GM12878 (cell line): ENCODE measurements around the gene UFSP2. TPM values are rescaled to one million over a fixed set of nuclear protein-coding genes. Genes with fewer than 3 reads are reported as not detected.

ENCODE experiments used
- ATAC-seq: fragments of 200-7000 bp; cut with Tn5 transposase; 3 replicates; pipeline ENCODE4 v1.9.1; 2020; ENCODE audit warnings: mild to moderate bottlenecking, moderate library complexity
- BruUV-seq: library from RNA; stranded (reverse); fragments of 400-500 nt; replicated peaks from 2 replicates; lab custom pipeline; 2021; lab: Mats Ljungman, UMichigan
- CTCF ChIA-PET: fragments of 300-600 bp; sonication (Branson Sonifier 250); formaldehyde crosslinking; extraction: SDS; loops from one replicate; lab custom pipeline; 2021; ENCODE audit warnings: inconsistent platforms; lab: Yijun Ruan, JAX
- POLR2A ChIA-PET: fragments of 350-600 bp; formaldehyde crosslinking; extraction: SDS; loops from one replicate; lab custom pipeline; 2021; ENCODE audit warnings: inconsistent platforms; lab: Charles Lee
- RAD21 ChIA-PET: fragments of 300-600 bp; sonication (Branson Sonifier 250); formaldehyde crosslinking; loops from one replicate; lab custom pipeline; 2023; ENCODE audit warnings: antibody characterized with exemption; ENCODE audit not compliant: unreplicated experiment; lab: Charles Lee
- SMC1A ChIA-PET: fragments of 300-600 bp; sonication (Branson Sonifier 250); formaldehyde crosslinking; loops from one replicate; lab custom pipeline; 2023; ENCODE audit not compliant: unreplicated experiment, uncharacterized antibody; lab: Charles Lee
- DNase-seq: peaks from one replicate; pipeline ENCODE4 v3.0.0-alpha.2; 2011; ENCODE audit warnings: low read depth, low spot score
- FAIRE-seq: peaks from 3 replicates; lab custom pipeline; 2011; peaks lifted over from hg19 to GRCh38; lab: Jason Lieb, UNC
- H2AFZ ChIP-seq: 2 replicates; pipeline ENCODE4 v1.6.0; 2011; ENCODE audit warnings: low read depth, low read length, control low read depth; ENCODE audit not compliant: control insufficient read depth
- H3K27ac ChIP-seq: 2 replicates; pipeline ENCODE4 v1.5.1; 2011; ENCODE audit warnings: control low read depth; ENCODE audit not compliant: control insufficient read depth, insufficient read depth
- H3K27me3 ChIP-seq, 2 experiments: replicated peaks in 1 of 2; 2 replicates each; pipeline versions ENCODE4 v1.6.0 to v1.6.1; 2011; ENCODE audit warnings: low read length in 1 of 2; ENCODE audit not compliant: control insufficient read depth in 2 of 2, insufficient read depth in 2 of 2
- H3K36me3 ChIP-seq, 2 experiments: 2 replicates each; pipeline ENCODE4 v1.5.1; 2011; ENCODE audit warnings: low read length in 1 of 2; ENCODE audit not compliant: control insufficient read depth in 2 of 2, insufficient read depth in 2 of 2
- H3K4me1 ChIP-seq: 2 replicates; pipeline ENCODE4 v1.6.1; 2011; ENCODE audit warnings: mild to moderate bottlenecking, low read length, moderate library complexity, mixed read lengths; ENCODE audit not compliant: control insufficient read depth, insufficient read depth
- H3K4me2 ChIP-seq: 2 replicates; pipeline ENCODE4 v1.6.0; 2011; ENCODE audit warnings: control low read depth; ENCODE audit not compliant: control insufficient read depth, insufficient read depth
- H3K4me3 ChIP-seq: fragments of 200-600 bp; sonication (generic); 2 replicates; pipeline ENCODE4 v1.5.1; 2016
- H3K79me2 ChIP-seq: 2 replicates; pipeline ENCODE4 v1.6.0; 2011; ENCODE audit warnings: low read length; ENCODE audit not compliant: control insufficient read depth, insufficient read depth
- H3K9ac ChIP-seq: 2 replicates; pipeline ENCODE4 v1.8.0; 2011; ENCODE audit warnings: low read length, control low read depth, mixed read lengths; ENCODE audit not compliant: control insufficient read depth, insufficient read depth
- H3K9me3 ChIP-seq: replicated peaks from 3 replicates; pipeline ENCODE4 v1.5.1; 2011; ENCODE audit warnings: mild to moderate bottlenecking, low read length; ENCODE audit not compliant: control insufficient read depth, insufficient read depth
- H4K20me1 ChIP-seq: 2 replicates; pipeline ENCODE4 v1.6.0; 2011; ENCODE audit not compliant: control insufficient read depth, insufficient read depth
- CUX1 ChIP-seq: IDR thresholded peaks from 2 replicates; pipeline ENCODE4 v1.6.1; 2012; ENCODE audit warnings: improper control_type of control experiment, low read depth, low read length; ENCODE audit not compliant: insufficient replicate concordance
- EGR1 ChIP-seq, 2 experiments: IDR thresholded peaks; 1 replicate in 1 of 2; 2 replicates in 1 of 2; pipeline ENCODE4 v1.6.1; 2011 to 2012; ENCODE audit warnings: low read depth in 2 of 2, low read length in 2 of 2, borderline replicate concordance in 1 of 2, mild to moderate bottlenecking in 1 of 2, moderate library complexity in 1 of 2
- NFIC ChIP-seq: IDR thresholded peaks from 2 replicates; pipeline ENCODE4 v1.6.1; 2012; ENCODE audit warnings: low read depth, mild to moderate bottlenecking, inconsistent platforms, low read length, moderate library complexity
- NR2C2 ChIP-seq: IDR thresholded peaks from 2 replicates; pipeline ENCODE4 v1.6.1; 2011; ENCODE audit warnings: borderline replicate concordance, low read depth; ENCODE audit not compliant: control insufficient read depth, insufficient read length
- RAD51 ChIP-seq: fragments of 450-650 bp; IDR thresholded peaks from 2 replicates; pipeline ENCODE4 v1.6.1; 2016; ENCODE audit warnings: moderate library complexity, mild to moderate bottlenecking, inconsistent platforms
- TBL1XR1 ChIP-seq: IDR thresholded peaks from 2 replicates; pipeline ENCODE4 v1.6.1; 2012; ENCODE audit warnings: low read depth, low read length, improper control_type of control experiment
- ZNF384 ChIP-seq: IDR thresholded peaks from 2 replicates; pipeline ENCODE4 v1.6.1; 2012; ENCODE audit warnings: low read depth, mild to moderate bottlenecking, low read length, improper control_type of control experiment, borderline replicate concordance
- WGBS: methylation state at CpG from one replicate; pipeline ENCODE4 v1.1.6; 2016; ENCODE audit warnings: low lambda C conversion rate; ENCODE audit not compliant: insufficient replicate concordance, insufficient coverage; ENCODE audit errors: missing lambda C conversion rate; 5-methylcytosine and 5-hydroxymethylcytosine counted together
- in situ Hi-C: fragments of 300-500 bp; cut with MboI; formaldehyde crosslinking; loops from 9 replicates; pipeline ENCODE4 v1.14.3; 2018; ENCODE audit warnings: mixed read lengths
- intact Hi-C: fragments of 100-400 bp; cut with micrococcal nuclease; formaldehyde crosslinking; loops from one replicate; pipeline ENCODE4 v1.14.2; 2022; ENCODE audit not compliant: unreplicated experiment
- polyA plus RNA-seq, 11 experiments: library from polyadenylated mRNA; depleted of rRNA in 4 of 11; unstranded in 6 of 11; stranded (reverse) in 5 of 11; fragments of >200 nt; fragmentation: Nextera tagmentation in 4 of 11; fragmentation: Illumina TruSeq in 1 of 11; extraction: Ambion mirVana in 4 of 11; extraction: Trizol in 1 of 11; gene quantifications; 1 replicate in 1 of 11; 2 replicates in 10 of 11; pipeline versions ENCODE4 v1.2.1 to v1.2.3, GENCODE V29; 2011 to 2016; ENCODE audit warnings: inconsistent platforms in 2 of 11, missing spikeins in 2 of 11, low read depth in 1 of 11
- total RNA-seq, 4 experiments: library from RNA; depleted of rRNA in 3 of 4; stranded (reverse); fragments of >200 nt in 3 of 4; fragmentation: Illumina TruSeq in 1 of 4; extraction: Trizol in 1 of 4; gene quantifications; 2 replicates each; pipeline versions ENCODE4 v1.2.1 to v1.2.3, GENCODE V29; 2013 to 2021
- TF ChIP-seq, protein P1 (sequence below): fragments of 450-650 bp; IDR thresholded peaks from 2 replicates; pipeline ENCODE4 v1.6.1; 2016; ENCODE audit warnings: mild to moderate bottlenecking, moderate library complexity, borderline replicate concordance
- TF ChIP-seq, protein P2 (sequence below): IDR thresholded peaks from 2 replicates; pipeline ENCODE4 v1.6.1; 2012; ENCODE audit warnings: low read length, inconsistent platforms
- TF ChIP-seq, protein P3 (sequence below): fragments of 450-650 bp; IDR thresholded peaks from 2 replicates; pipeline ENCODE4 v1.6.1; 2016; ENCODE audit warnings: mild to moderate bottlenecking

UFSP2 gene
- total and polyA plus RNA-seq, 10 of the 15 experiments (the other 5 are each of a cell fraction or from before 2014, with no cell fraction given) = 25.4 to 53.1 (median 37.7) TPM

- Histone ChIP-seq H4K20me1 (no peaks in the 10 kb centered on the region), H2AFZ (no peak overlapping the region), H3K4me3 (peak overlapping the region; percentile 72), H3K9me3 (no peaks in the 10 kb centered on the region), H3K4me2 (peak overlapping the region; percentile 94), H3K4me1 (peaks cover 10% of the 10 kb centered on the region), H3K27ac (peak overlapping the region; percentile 86), H3K36me3 (peaks cover 2 to 18% of the 10 kb centered on the region in 2 experiments; a peak in 2 of 4 replicates), H3K79me2 (peaks cover 54% of the 10 kb centered on the region), H3K9ac (peak overlapping the region; percentile 62), H3K27me3 (no peaks in the 10 kb centered on the region)
- intact Hi-C loops = loop anchor here (5.0 kb wide), 2 partner anchors 186 to 199 kb away; no protein-coding TSS in a partner anchor
- BruUV-seq = no TSS peak
- ATAC-seq (no peak), DNase-seq (no peak), FAIRE-seq (no peak)
- in situ Hi-C loops = no loop called here
- ChIA-PET SMC1A (interaction anchor here (1.0 to 6.2 kb wide), 11 partner anchors 12 to 256 kb away, joined by 3 to 72 read pairs (median 3); partner anchors contain the start of gene SLC25A4), RAD21 (interaction anchor here (0.7 to 2.0 kb wide), 7 partner anchors 9 to 91 kb away, joined by 3 to 8 read pairs (median 4); partner anchors contain the start of gene UFSP2), CTCF (interaction anchor here (0.9 to 1.6 kb wide), 5 partner anchors 25 to 215 kb away, joined by 3 read pairs; no protein-coding TSS in a partner anchor), POLR2A (interaction anchor here (0.6 to 7.9 kb wide), 9 partner anchors 9 to 579 kb away, joined by 3 to 60 read pairs (median 3); partner anchors contain the start of gene UFSP2)
- WGBS = 0% methylated on average over 2 of the region's 2 CpGs
- no peak for TF ChIP-seq EGR1 (IDR thresholded peaks at IDR 0.05; ENCODE audit: borderline replicate concordance in 1 of 2, low read depth in 2 of 2, low read length in 2 of 2)
- 0 out of 2 replicates have a peak, but pooled peaks have one; percentile 34 for TF ChIP-seq TBL1XR1
- TF ChIP-seq NFIC = peak; percentile 52; the same call in 1 of the 2 replicates
- TF ChIP-seq NR2C2 = no peak
- TF ChIP-seq, protein P1, sequence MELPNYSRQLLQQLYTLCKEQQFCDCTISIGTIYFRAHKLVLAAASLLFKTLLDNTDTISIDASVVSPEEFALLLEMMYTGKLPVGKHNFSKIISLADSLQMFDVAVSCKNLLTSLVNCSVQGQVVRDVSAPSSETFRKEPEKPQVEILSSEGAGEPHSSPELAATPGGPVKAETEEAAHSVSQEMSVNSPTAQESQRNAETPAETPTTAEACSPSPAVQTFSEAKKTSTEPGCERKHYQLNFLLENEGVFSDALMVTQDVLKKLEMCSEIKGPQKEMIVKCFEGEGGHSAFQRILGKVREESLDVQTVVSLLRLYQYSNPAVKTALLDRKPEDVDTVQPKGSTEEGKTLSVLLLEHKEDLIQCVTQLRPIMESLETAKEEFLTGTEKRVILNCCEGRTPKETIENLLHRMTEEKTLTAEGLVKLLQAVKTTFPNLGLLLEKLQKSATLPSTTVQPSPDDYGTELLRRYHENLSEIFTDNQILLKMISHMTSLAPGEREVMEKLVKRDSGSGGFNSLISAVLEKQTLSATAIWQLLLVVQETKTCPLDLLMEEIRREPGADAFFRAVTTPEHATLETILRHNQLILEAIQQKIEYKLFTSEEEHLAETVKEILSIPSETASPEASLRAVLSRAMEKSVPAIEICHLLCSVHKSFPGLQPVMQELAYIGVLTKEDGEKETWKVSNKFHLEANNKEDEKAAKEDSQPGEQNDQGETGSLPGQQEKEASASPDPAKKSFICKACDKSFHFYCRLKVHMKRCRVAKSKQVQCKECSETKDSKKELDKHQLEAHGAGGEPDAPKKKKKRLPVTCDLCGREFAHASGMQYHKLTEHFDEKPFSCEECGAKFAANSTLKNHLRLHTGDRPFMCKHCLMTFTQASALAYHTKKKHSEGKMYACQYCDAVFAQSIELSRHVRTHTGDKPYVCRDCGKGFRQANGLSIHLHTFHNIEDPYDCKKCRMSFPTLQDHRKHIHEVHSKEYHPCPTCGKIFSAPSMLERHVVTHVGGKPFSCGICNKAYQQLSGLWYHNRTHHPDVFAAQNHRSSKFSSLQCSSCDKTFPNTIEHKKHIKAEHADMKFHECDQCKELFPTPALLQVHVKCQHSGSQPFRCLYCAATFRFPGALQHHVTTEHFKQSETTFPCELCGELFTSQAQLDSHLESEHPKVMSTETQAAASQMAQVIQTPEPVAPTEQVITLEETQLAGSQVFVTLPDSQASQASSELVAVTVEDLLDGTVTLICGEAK = peak; percentile 75
- peak; percentile 28 for TF ChIP-seq CUX1
- TF ChIP-seq, protein P2, sequence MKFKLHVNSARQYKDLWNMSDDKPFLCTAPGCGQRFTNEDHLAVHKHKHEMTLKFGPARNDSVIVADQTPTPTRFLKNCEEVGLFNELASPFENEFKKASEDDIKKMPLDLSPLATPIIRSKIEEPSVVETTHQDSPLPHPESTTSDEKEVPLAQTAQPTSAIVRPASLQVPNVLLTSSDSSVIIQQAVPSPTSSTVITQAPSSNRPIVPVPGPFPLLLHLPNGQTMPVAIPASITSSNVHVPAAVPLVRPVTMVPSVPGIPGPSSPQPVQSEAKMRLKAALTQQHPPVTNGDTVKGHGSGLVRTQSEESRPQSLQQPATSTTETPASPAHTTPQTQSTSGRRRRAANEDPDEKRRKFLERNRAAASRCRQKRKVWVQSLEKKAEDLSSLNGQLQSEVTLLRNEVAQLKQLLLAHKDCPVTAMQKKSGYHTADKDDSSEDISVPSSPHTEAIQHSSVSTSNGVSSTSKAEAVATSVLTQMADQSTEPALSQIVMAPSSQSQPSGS = peak; percentile 51; the same call in 1 of the 2 replicates
- TF ChIP-seq ZNF384 = peak; percentile 95
- TF ChIP-seq, protein P3, sequence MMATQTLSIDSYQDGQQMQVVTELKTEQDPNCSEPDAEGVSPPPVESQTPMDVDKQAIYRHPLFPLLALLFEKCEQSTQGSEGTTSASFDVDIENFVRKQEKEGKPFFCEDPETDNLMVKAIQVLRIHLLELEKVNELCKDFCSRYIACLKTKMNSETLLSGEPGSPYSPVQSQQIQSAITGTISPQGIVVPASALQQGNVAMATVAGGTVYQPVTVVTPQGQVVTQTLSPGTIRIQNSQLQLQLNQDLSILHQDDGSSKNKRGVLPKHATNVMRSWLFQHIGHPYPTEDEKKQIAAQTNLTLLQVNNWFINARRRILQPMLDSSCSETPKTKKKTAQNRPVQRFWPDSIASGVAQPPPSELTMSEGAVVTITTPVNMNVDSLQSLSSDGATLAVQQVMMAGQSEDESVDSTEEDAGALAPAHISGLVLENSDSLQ = peak; percentile 21; the same call in 1 of the 2 replicates
- TF ChIP-seq RAD51 = 0 out of 2 replicates have a peak, but pooled peaks have one; percentile 9
Measured at GRCh38 chr4:185398618-185399017, 27.1 kb downstream of the UFSP2 start.
